HG03565 (cell line): Measurements from ENCODE around the gene C3orf22.

Experiments
- ATAC-seq: cut with Tn5 transposase; IDR thresholded peaks from one replicate; pipeline ENCODE4 v1.9.1; 2021; ENCODE audit warnings: mild to moderate bottlenecking, moderate library complexity; ENCODE audit not compliant: unreplicated experiment

C3orf22 gene

DNA sequence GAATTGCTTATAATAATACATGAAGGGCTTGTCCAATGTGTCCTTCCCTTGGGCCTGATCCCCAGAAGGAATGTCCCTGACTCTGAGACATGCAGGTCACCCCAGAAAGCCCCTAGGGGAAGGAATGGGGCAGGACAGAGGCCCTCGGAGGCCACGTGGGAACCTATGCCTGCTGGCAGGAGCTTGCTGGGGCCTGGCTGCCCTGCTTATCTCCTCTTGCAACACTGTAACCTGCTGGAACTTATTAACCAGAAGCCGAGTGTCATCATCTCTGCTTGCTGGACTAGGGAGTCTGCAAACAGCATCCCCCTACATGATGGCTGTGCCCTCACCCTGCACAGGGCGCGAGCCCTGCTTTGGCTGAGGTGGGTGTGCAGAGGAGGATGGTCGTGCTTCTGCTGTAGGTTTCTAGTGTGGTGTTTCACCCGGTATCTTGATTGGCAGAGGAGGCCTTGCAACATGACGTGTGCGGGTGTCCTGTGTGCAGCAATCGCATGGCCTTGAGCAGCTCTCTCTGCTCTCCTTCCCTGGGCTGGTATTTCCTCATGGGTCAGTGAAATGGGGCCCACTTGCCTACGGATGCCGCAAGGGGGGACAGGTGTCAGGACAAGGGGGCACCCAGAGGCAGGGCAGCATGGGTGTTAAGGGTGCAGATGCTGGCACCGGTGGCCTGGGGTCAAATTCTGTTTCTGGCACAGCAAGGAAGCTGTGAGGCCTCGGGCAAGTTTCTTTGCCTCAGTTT lies 29.8 kb downstream of the C3orf22 start:
- no peak for ATAC-seq

DNA sequence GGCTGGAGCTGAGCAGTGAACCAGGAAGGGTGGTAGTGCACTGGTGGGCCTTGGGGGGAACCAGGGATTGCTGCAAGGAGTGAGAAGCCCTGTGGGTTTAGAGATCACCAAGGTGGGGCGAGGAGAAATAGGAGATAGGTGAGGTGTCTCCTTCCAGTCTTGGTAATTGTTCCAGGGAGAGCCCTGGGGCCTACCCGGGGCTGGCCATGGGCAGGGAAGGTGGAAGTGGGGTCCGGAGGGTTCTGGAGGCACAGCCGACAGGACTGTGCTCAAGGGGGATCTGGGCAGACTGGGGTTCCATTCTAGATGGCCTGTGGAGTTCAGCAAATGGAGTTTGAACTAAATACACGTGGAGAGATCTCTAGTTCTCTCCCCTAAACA lies 30.3 kb downstream of the C3orf22 start:
- ATAC-seq: no peak

DNA sequence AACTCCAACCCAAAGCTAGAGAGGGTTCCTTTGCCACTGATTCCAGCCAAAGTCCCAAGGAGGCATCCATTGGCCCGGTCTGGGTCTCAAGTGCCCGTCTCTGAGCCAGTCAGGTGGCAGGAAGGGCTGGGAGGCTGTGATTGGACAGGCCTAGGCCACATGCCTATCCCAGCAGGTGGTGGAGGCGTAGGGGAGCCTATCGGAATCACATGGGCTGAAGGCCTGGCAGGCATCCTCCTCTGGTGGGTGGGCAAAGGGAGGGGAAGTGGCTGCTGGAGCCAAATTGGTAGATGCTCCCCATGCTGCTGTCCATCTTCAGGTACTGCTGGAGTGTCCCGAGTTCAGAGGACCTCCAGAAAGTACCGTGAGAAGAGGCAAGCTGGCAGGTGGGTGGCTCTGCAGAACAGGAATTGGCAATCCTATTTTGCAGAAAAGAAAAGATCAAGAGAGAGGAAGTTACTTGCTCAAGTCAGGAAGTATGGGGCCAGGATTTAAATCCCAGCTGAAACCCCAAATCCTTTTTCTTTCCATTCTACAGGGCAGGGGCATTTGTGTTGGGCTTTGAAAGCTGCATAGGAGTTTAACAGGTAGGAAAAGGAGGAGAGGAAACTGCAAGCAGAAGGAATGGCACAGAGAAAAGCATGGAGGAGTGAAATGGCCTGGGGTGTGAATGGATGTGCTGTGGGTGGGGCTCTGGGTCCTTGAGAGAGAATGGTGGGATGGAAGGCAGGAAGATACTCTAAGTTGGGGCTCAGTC lies 31.1 kb downstream of the C3orf22 start:
- no peak for ATAC-seq

DNA sequence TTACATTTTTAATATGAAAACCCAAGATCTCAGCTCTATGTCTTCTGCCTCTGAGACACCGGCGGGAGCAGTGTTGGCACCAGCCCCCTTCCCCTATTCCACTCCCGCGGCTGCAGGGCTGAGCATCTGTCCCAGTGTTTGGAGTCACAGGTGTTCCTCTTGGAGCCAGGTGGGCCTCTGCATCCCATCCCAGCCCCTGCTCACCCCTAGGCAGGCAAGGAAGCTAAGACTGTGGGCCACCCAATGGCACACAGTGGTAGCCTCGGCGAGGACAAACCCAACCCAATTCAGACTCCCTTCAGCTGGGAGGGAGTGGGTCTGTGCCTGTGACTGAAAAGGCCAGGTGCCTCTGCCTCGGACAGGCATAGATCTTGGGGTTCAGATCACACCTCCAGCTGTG lies 31.7 kb downstream of the C3orf22 start:
- ATAC-seq: no peak

GRCh38 chr3:126526668-126527005 lies 32.1 kb downstream of the C3orf22 start:
- ATAC-seq: no peak

DNA sequence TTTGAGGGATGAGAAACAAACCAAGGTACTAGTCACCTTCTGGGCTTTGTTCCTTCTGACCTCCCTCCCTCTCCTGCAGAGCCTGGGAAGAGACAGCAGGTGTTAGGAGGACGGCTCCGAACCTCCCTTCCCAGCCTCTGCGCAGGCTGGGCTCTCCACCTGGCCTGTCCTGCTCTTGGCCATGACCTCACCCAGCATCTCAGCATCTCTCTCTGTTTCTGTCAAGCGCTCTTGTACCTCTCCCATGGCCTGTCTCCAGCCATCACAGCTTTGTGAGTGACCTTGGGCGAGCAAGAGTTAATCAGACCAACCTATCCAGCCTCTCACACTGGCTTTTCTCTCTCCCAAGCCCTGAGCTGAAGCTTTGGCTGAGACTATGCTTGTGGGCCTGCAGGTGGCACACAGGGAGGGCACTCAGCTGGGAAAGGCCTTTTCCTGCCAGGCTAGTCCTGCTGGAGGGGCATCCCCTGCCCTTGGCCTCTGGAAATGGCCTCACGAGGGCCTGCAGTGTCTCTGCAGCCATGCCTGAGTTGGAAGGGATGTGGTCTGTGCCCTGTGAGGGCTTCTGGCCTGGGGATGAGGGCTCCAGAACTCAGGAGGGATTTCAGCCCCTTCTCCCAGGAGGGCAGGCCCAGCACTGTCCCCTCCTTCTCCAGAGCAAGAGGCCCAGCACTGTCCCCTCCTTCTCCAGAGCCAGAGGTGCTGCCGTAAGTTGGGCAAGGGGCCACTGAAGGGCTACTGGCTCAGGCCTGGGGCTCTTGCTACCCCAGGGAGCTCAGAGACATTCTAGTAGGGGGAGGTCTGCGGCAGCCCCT lies 32.7 kb downstream of the C3orf22 start:
- no peak for ATAC-seq

DNA sequence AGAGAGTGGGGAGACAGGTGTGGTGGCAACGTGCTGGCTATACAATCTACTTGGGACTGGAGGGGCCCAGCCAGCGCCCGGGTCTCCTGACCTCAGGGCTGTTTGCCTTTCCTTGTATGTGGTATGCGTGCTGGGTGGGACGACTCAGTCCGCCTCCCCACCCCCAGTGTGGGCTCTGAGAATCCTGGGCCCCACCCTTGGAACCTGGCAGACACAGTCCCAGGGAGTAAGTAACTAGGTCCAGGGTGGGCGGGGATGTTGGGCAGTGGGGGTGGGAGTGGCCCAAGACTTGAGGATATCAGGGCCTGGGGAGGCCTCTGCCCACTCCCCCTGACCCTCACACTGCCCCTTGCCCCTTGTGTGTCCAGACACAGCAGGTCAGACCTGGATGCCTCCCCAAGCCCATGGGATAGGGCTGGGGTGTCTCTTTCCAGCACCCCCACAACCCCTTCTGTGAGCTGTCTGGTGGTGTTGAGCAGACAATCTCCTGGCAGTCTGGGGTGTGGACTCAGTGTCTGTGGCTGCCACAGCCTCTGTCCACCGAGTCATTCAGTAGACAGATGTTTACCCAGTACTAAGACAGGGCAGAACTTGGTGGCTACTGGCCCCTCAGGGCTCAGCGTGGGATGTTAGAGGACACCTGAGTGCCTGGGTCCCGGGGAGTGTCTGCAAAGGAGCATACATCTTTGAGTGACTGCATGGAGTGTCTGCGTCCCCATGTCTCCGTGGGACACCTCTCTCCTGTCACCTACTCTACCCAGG lies 33.5 kb downstream of the C3orf22 start:
- ATAC-seq: no peak

DNA sequence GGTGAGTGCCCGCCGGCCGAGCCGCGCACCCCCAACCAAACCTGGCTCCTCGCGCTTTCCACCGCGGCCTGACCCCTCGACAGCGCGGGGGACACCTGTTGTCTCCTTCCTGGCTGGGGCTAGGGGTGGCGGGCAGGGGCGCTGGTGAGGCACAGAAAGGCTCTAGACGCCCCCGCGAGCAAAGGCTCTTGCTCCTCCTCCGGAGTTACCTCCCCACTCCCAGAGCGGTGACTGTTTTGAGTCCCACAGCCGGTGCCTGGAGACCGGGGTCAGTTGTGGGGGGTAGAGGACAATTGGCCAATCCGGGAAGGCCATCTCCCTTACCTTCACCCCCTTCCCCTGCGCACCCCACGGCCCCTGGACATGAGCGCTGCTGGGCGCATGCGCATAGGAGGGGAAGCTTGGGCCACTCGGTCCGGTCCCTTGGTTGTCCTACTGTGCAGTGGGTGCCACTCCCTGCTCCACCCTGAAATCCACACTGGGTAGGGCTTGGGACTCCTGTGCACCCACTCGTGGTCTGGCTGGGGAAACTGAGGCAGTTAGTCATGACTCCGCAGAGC lies 34.2 kb downstream of the C3orf22 start:
- ATAC-seq: no peak

DNA sequence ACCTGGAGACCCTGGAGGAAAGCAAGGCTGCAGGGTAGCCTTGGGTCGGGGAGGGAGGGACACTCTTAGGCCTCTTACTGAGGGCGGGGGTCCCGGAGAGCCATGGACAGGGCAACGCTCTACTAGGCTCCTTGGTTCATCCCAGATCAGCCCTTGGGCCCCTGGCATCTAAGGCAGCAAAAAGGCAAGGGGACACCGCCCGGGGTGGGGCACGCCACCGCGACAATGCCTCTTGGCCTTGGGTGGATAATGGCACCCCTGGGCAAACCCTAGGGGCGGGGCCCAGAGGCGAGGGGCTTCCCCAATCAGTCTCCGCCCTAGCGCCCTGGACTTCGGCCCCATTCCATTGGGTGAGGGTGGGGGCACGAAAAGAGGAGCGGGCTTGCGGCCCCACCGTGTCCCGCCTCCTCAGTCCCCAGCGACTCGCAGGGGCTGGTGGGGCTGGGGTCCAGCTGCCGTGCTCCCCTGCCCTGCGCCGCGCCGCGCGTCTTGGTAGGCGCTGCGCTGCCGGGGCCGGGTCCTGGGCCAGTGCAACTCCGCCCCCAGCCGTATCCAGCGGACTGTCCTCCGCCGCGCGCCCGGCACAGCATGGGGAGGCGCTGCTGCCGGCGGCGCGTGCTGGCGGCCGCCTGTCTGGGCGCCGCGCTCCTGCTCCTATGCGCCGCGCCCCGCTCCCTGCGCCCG lies 34.8 kb downstream of the C3orf22 start, which contains the start of gene CHST13:
Gene CHST13 (plus strand): TSS at position 411 of the 684 bp plus-strand sequence. CDS start 178 bp downstream, at position 589.
- no peak for ATAC-seq

GRCh38 chr3:126522363-126522788 lies 36.4 kb downstream of the C3orf22 start:
- no peak for ATAC-seq

- no peak for ATAC-seq
Observed at GRCh38 chr3:126521122-126521891, 37.4 kb downstream of the C3orf22 start.

DNA sequence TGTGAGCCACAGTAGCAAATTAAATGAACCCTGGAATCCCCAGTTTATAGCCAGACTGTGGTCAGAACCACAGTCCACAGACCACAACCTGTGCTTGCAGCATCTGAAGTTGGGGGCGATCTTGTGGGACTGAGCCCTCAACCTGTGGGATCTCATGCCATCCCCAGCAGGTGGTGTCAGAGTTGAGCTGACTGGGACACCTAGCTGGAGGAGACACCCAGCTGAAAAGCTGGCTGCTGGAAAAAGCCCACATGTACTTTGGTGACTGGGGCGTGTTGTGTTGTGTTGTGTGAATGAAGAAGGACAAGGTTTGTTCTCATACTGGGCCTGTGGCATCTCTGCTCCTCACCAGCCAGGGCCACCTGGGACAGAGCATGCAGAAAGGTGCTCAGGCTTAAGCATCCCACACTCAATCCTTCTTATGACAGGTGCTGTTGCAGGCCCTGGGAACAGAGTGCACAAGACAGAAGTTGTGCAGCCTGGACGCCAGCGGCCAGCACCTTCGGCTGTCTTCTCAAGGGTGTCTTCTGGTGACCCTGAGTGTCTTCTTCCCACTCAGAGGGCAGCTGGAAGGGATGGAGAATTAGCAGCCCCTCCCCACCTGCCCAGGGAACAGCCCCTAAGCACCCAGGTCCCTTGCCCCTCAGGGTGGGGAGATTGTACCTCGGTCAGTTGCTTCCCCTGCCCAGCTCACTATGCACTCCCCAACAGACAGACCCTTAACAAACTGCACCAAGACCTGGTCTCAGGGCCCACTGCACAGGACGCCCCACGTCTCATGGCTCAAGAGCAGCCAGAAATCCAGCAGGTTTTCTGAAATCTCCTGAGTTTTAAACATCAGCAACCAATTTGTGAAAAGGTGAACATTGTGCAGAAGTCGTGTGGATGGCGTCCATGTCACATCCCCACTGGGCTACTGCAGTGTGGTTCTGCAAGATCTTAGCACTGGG lies 39.0 kb downstream of the C3orf22 start:
- no peak for ATAC-seq

DNA sequence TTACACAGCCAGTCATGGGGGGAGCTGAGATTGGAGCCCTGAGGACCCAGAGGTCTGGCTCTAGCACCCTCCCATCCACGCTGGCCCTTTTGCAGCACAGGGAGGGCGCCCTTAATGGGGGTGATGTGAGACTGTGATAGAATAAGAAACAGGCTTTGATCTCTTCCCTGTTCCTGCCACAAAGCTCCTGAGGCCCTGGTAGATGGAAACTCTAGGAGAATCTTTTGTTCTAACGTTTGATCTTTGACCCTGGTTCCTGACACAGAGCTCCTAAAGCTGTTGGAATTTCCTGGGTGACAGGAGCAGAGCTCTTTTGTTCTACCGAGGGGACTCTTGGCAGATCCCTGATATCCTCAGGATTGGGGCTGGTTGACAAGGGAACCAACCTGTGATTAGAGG lies 40.0 kb downstream of the C3orf22 start:
- ATAC-seq: no peak

GRCh38 chr3:126517986-126518778 lies 40.5 kb downstream of the C3orf22 start:
- no peak for ATAC-seq

DNA sequence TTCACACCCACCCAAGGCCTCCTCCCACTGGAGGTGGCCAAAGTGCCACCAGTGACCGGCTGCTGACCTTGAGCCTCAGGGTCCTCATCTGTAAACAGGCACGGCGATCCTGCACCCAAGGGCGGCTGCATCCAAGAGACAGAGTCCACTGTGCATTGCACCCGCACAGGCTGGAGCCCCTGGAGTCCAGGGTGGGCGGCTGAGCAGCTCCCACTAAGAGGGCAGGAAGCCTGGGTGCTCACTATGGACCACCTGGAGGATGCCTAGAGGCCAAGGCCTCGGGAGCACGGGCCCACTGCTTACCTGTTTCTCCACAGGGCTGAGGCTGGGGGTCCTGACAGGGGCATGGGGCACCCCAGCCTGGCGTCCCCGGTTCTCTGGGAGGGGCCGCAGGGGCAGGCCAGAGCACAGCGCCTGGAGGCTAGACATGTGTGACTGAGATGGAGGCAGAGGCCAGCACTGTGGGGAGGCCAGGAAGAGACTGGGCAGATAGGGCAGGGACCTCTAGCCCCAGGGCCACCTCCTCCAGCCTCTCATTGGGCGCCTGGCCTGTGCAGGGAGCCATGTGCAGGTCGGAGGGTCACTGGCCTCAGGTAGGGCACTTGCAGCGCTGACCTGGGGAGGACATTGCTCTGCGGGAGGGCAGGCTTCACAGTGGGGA lies 41.3 kb downstream of the C3orf22 start, which contains the start of gene UROC1:
Gene UROC1 (minus strand): TSS at position 483 of the 661 bp plus-strand sequence. CDS start 54 bp downstream, at position 429.
- ATAC-seq: no peak

GRCh38 chr3:126516936-126517290 lies 41.8 kb downstream of the C3orf22 start:
- no peak for ATAC-seq
